PC-3 (cell line): ENCODE measurements around the gene CLEC16A. TPM values are rescaled to one million over a fixed set of nuclear protein-coding genes. Genes with fewer than 3 reads are reported as not detected.

ENCODE experiments used
- ATAC-seq: fragments of 200-7000 bp; cut with Tn5 transposase; 2 replicates; pipeline ENCODE4 v1.9.1; 2020; ENCODE audit warnings: mild to moderate bottlenecking, moderate library complexity
- BruUV-seq: library from RNA; stranded (reverse); fragments of 400-500 nt; replicated peaks from 2 replicates; lab custom pipeline; 2021; lab: Mats Ljungman, UMichigan
- CTCF ChIA-PET: fragments of 300-600 bp; sonication (Branson Sonifier 250); formaldehyde crosslinking; loops from one replicate; lab custom pipeline; 2022; ENCODE audit warnings: antibody characterized with exemption; lab: Charles Lee
- POLR2A ChIA-PET: fragments of 300-600 bp; sonication (Branson Sonifier 250); formaldehyde crosslinking; loops from one replicate; lab custom pipeline; 2022; ENCODE audit warnings: antibody characterized with exemption; ENCODE audit not compliant: unreplicated experiment; lab: Charles Lee
- DNase-seq: peaks from one replicate; pipeline ENCODE4 v3.0.0-alpha.2; 2015
- H2AFZ ChIP-seq: fragments of 300-600 bp; sonication (generic); 2 replicates; pipeline ENCODE4 v1.6.0; 2016; ENCODE audit warnings: antibody characterized with exemption, low read length
- H3F3A ChIP-seq: fragments of 300-600 bp; sonication (generic); one replicate; pipeline ENCODE4 v1.6.0; 2017; ENCODE audit warnings: antibody characterized with exemption, low read length, control low read depth, mild to moderate bottlenecking; ENCODE audit not compliant: unreplicated experiment
- H3K27ac ChIP-seq: fragments of 300-600 bp; sonication (generic); 2 replicates; pipeline ENCODE4 v1.5.1; 2016; ENCODE audit warnings: mild to moderate bottlenecking, low read length
- H3K27me3 ChIP-seq: fragments of 300-600 bp; sonication (generic); 2 replicates; pipeline ENCODE4 v1.6.1; 2016; ENCODE audit warnings: low read length, mixed read lengths
- H3K36me3 ChIP-seq: fragments of 300-600 bp; sonication (generic); 2 replicates; pipeline ENCODE4 v1.6.1; 2016; ENCODE audit warnings: low read depth, mixed run types, low read length, mixed read lengths
- H3K4me1 ChIP-seq: fragments of 300-600 bp; sonication (generic); 2 replicates; pipeline ENCODE4 v1.5.1; 2016; ENCODE audit warnings: low read length; ENCODE audit not compliant: insufficient read depth
- H3K4me2 ChIP-seq: fragments of 300-600 bp; sonication (generic); 2 replicates; pipeline ENCODE4 v1.6.0; 2016; ENCODE audit warnings: low read length
- H3K4me3 ChIP-seq: fragments of 300-600 bp; sonication (generic); 2 replicates; pipeline ENCODE4 v1.5.1; 2016; ENCODE audit warnings: mild to moderate bottlenecking, low read length, mixed read lengths
- H3K79me2 ChIP-seq: fragments of 300-600 bp; sonication (generic); 2 replicates; pipeline ENCODE4 v1.6.1; 2017; ENCODE audit warnings: low read length, mixed read lengths
- H3K9ac ChIP-seq: fragments of 300-600 bp; sonication (generic); 2 replicates; pipeline ENCODE4 v1.6.0; 2016; ENCODE audit warnings: mild to moderate bottlenecking, low read length
- H3K9me2 ChIP-seq: fragments of 300-600 bp; sonication (generic); replicated peaks from 2 replicates; pipeline ENCODE4 v1.6.1; 2016; ENCODE audit warnings: mixed run types, low read length, mixed read lengths
- H3K9me3 ChIP-seq: fragments of 300-600 bp; sonication (generic); 2 replicates; pipeline ENCODE4 v1.6.1; 2016; ENCODE audit warnings: low read length, mixed read lengths
- H4K20me1 ChIP-seq: fragments of 300-600 bp; sonication (generic); 2 replicates; pipeline ENCODE4 v1.6.1; 2016; ENCODE audit warnings: low read length, mixed read lengths
- CTCF ChIP-seq: fragments of 300-600 bp; sonication (generic); conservative IDR thresholded peaks from 2 replicates; pipeline ENCODE4 v1.5.1; 2017; ENCODE audit warnings: antibody characterized with exemption, low read depth, mild to moderate bottlenecking, low read length
- EZH2 ChIP-seq: fragments of 300-600 bp; sonication (generic); IDR thresholded peaks from one replicate; pipeline ENCODE4 v1.6.1; 2017; ENCODE audit warnings: antibody characterized with exemption, mild to moderate bottlenecking, low read length; ENCODE audit not compliant: unreplicated experiment
- EZH2phosphoT487 ChIP-seq: fragments of 300-600 bp; sonication (generic); IDR thresholded peaks from 2 replicates; pipeline ENCODE4 v1.6.1; 2018; ENCODE audit warnings: mild to moderate bottlenecking, antibody characterized with exemption, low read length, borderline replicate concordance
- intact Hi-C: fragments of 100-400 bp; cut with micrococcal nuclease; formaldehyde crosslinking; loops from 2 replicates; pipeline ENCODE4 v1.9.0; 2023
- total RNA-seq: library from RNA; depleted of rRNA; stranded (reverse); fragments of >200 nt; gene quantifications from 2 replicates; pipeline ENCODE4 v1.2.3, GENCODE V29; 2014

Gene CLEC16A
- total RNA-seq, 1 experiment from 2014 or later: 9.5 TPM

DNA sequence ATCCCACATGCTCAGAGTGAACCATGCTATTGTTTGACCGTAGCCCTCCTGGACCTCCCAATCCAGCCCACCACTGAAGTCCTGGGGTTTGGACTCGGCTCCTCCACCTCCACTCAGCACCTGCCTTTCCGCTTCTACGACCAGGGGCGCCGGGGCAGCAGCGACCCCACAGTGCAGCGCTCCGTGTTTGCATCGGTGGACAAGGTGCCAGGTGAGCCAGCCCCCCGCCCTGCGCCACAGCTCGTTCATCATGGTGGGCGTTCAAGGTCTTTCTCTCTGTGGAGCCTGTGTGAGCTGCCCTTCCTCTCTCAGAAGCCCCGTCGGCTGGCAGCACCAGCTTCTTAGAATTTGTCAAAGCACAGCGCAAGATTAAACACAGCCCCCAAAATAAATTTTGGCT is 181.6 kb downstream of the CLEC16A start:
- ATAC-seq: no peak

GRCh38 chr16:11126399-11127054 is 182.2 kb downstream of the CLEC16A start:
- ChIA-PET CTCF (no interaction called here), POLR2A (no interaction called here)
- Histone ChIP-seq H3K4me2 (no peak overlapping the region), H3K4me1 (no peaks in the 10 kb centered on the region), H2AFZ (no peak overlapping the region), H3K27ac (no peak overlapping the region), H3K36me3 (no peaks in the 10 kb centered on the region), H3K9me2 (no peaks in the 10 kb centered on the region), H3F3A (no peaks in the 10 kb centered on the region), H3K4me3 (no peak overlapping the region), H3K27me3 (no peaks in the 10 kb centered on the region), H4K20me1 (no peaks in the 10 kb centered on the region), H3K79me2 (no peaks in the 10 kb centered on the region), H3K9me3 (no peaks in the 10 kb centered on the region), H3K9ac (no peak overlapping the region)
- no peak for TF ChIP-seq EZH2
- no peak for TF ChIP-seq CTCF
- TF ChIP-seq EZH2phosphoT487: no peak
- intact Hi-C loops: no loop called here
- ATAC-seq (no peak), DNase-seq (no peak)
- BruUV-seq: no TSS peak

More for the DNA sequence above, 181.6 kb downstream of the CLEC16A start:
- Histone ChIP-seq H3K9ac (no peak overlapping the region), H3K79me2 (no peaks in the 10 kb centered on the region), H3K4me2 (no peak overlapping the region), H3K4me1 (no peaks in the 10 kb centered on the region), H3K9me3 (no peaks in the 10 kb centered on the region), H4K20me1 (no peaks in the 10 kb centered on the region), H3K36me3 (no peaks in the 10 kb centered on the region), H3K27ac (no peak overlapping the region), H3K27me3 (no peaks in the 10 kb centered on the region), H3F3A (no peaks in the 10 kb centered on the region), H3K9me2 (no peaks in the 10 kb centered on the region), H3K4me3 (no peak overlapping the region), H2AFZ (no peak overlapping the region)
- ChIA-PET CTCF (no interaction called here), POLR2A (no interaction called here)
- no TSS peak for BruUV-seq
- no peak for TF ChIP-seq EZH2phosphoT487
- no peak for TF ChIP-seq EZH2
- TF ChIP-seq CTCF: no peak
- intact Hi-C loops: no loop called here
- DNase-seq: no peak

DNA sequence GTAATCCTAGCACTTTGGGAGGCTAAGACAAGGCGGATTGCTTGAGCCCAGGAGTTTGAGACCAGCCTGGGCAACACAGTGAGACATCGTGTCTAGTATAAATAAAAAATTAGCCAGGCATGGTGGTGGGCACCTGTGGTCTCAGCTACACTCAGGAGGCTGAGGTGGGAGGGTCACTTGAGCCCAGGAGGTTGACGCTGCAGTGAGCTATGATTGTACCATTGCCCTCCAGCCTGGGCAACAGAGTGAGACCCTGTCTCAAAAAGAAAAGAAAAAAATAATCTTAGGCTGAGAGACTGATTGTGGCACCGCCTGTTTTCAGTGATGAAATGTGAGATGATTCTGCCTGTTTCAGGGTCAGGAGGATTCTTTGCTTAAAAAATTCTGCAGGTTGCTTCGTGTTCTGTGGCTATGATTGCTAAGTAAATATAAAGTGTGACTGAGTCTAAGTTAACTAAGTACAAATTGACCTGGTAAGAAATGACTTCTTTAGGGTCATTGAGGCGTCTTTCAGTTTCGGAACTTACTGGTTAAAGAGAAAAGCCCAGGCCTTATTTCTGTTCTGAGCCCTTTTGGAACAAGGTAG is 183.3 kb downstream of the CLEC16A start:
- no peak for ATAC-seq
- no peak for TF ChIP-seq CTCF
- no peak for TF ChIP-seq EZH2phosphoT487
- no peak for TF ChIP-seq EZH2
- Histone ChIP-seq H3K9me3 (no peaks in the 10 kb centered on the region), H3K27ac (no peak overlapping the region), H2AFZ (no peak overlapping the region), H3K9me2 (no peaks in the 10 kb centered on the region), H3K36me3 (no peaks in the 10 kb centered on the region), H3F3A (no peaks in the 10 kb centered on the region), H3K4me3 (no peak overlapping the region), H3K4me2 (no peak overlapping the region), H3K4me1 (peaks cover 5% of the 10 kb centered on the region), H4K20me1 (no peaks in the 10 kb centered on the region), H3K9ac (no peak overlapping the region), H3K27me3 (no peaks in the 10 kb centered on the region), H3K79me2 (no peaks in the 10 kb centered on the region)
- intact Hi-C loops: no loop called here
- ChIA-PET CTCF (no interaction called here), POLR2A (no interaction called here)
- no TSS peak for BruUV-seq
- DNase-seq: no peak
